OCI-LY7 (cell line): ENCODE results near the gene COMP. TPM values are rescaled to one million over a fixed set of nuclear protein-coding genes. Genes with fewer than 3 reads are reported as not detected.

Experiments
- BruUV-seq: library from RNA; stranded (reverse); fragments of 400-500 nt; replicated peaks from 2 replicates; lab custom pipeline; 2021; lab: Mats Ljungman, UMichigan
- CTCF ChIA-PET: fragments of 300-600 bp; sonication (Branson Sonifier 250); formaldehyde crosslinking; loops from one replicate; lab custom pipeline; 2022; ENCODE audit warnings: antibody characterized with exemption; ENCODE audit not compliant: unreplicated experiment; lab: Charles Lee
- POLR2A ChIA-PET: fragments of 300-600 bp; sonication (Branson Sonifier 250); formaldehyde crosslinking; loops from one replicate; lab custom pipeline; 2022; ENCODE audit warnings: antibody characterized with exemption; lab: Charles Lee
- DNase-seq: peaks from one replicate; pipeline ENCODE4 v3.0.0-alpha.2; 2015; ENCODE audit warnings: low spot score
- H2AFZ ChIP-seq: fragments of 200-600 bp; sonication (generic), shearing (Covaris generic); 2 replicates; pipeline ENCODE4 v1.6.1; 2014; ENCODE audit warnings: mild to moderate bottlenecking, antibody characterized with exemption, low read length, moderate library complexity
- H3K27ac ChIP-seq: fragments of 200-600 bp; sonication (generic); 2 replicates; pipeline ENCODE4 v1.5.1; 2014; ENCODE audit warnings: mixed run types, low read depth, mild to moderate bottlenecking, moderate library complexity, low read length, inconsistent platforms; ENCODE audit not compliant: poor library complexity, severe bottlenecking
- H3K36me3 ChIP-seq: fragments of 200-600 bp; sonication (generic); 2 replicates; pipeline ENCODE4 v1.6.1; 2014; ENCODE audit warnings: mild to moderate bottlenecking, antibody characterized with exemption, low read length, moderate library complexity, mixed read lengths; ENCODE audit not compliant: insufficient read depth
- H3K4me1 ChIP-seq: fragments of 200-600 bp; sonication (generic); 2 replicates; pipeline ENCODE4 v1.5.1; 2014; ENCODE audit warnings: mild to moderate bottlenecking, low read length; ENCODE audit not compliant: insufficient read depth, poor library complexity, severe bottlenecking
- H3K4me2 ChIP-seq: fragments of 200-600 bp; sonication (generic); 2 replicates; pipeline ENCODE4 v1.6.1; 2014; ENCODE audit warnings: mild to moderate bottlenecking, low read length
- H3K4me3 ChIP-seq: fragments of 200-600 bp; sonication (generic); 2 replicates; pipeline ENCODE4 v1.5.1; 2014; ENCODE audit warnings: mild to moderate bottlenecking, low read depth, low read length; ENCODE audit not compliant: poor library complexity, severe bottlenecking
- H3K79me2 ChIP-seq: fragments of 200-600 bp; sonication (generic); 2 replicates; pipeline ENCODE4 v1.6.1; 2016; ENCODE audit warnings: low read depth, mild to moderate bottlenecking, low read length, moderate library complexity, mixed read lengths; ENCODE audit not compliant: insufficient read depth
- H3K9me2 ChIP-seq: fragments of 200-600 bp; sonication (generic); 2 replicates; pipeline ENCODE4 v1.6.1; 2016; ENCODE audit warnings: mild to moderate bottlenecking, low read length, mixed read lengths; ENCODE audit not compliant: insufficient read depth
- H3K9me3 ChIP-seq: fragments of 200-600 bp; sonication (generic); 2 replicates; pipeline ENCODE4 v1.6.1; 2014; ENCODE audit warnings: mild to moderate bottlenecking, mixed run types, low read length, mixed read lengths
- H4K20me1 ChIP-seq: fragments of 200-600 bp; sonication (generic); 2 replicates; pipeline ENCODE4 v1.6.1; 2014; ENCODE audit warnings: mild to moderate bottlenecking, antibody characterized with exemption, low read length, moderate library complexity, mixed read lengths; ENCODE audit not compliant: insufficient read depth
- EZH2phosphoT487 ChIP-seq: fragments of 200-600 bp; sonication (generic); IDR thresholded peaks from 2 replicates; pipeline ENCODE4 v1.6.1; 2018; ENCODE audit warnings: low read depth, borderline replicate concordance, mild to moderate bottlenecking, mixed run types, antibody characterized with exemption, low read length, moderate library complexity, mixed read lengths
- intact Hi-C: fragments of 100-400 bp; cut with micrococcal nuclease; formaldehyde crosslinking; loops from one replicate; pipeline ENCODE4 v1.10.0; 2022; ENCODE audit not compliant: unreplicated experiment
- total RNA-seq, 2 experiments: library from RNA; depleted of rRNA in 1 of 2; stranded (reverse); fragments of >200 nt in 1 of 2; shearing (Covaris generic) in 1 of 2; gene quantifications; 2 replicates each; pipeline ENCODE4 v1.2.3, GENCODE V29; 2014 to 2022
- TF ChIP-seq, protein P1 (sequence below): fragments of 200-600 bp; sonication (generic); conservative IDR thresholded peaks from 2 replicates; pipeline ENCODE4 v1.5.1; 2014; ENCODE audit warnings: mild to moderate bottlenecking, antibody characterized with exemption, low read length, moderate library complexity, mixed read lengths

The COMP gene
- total RNA-seq, 2 experiments from 2014 or later = not detected

DNA sequence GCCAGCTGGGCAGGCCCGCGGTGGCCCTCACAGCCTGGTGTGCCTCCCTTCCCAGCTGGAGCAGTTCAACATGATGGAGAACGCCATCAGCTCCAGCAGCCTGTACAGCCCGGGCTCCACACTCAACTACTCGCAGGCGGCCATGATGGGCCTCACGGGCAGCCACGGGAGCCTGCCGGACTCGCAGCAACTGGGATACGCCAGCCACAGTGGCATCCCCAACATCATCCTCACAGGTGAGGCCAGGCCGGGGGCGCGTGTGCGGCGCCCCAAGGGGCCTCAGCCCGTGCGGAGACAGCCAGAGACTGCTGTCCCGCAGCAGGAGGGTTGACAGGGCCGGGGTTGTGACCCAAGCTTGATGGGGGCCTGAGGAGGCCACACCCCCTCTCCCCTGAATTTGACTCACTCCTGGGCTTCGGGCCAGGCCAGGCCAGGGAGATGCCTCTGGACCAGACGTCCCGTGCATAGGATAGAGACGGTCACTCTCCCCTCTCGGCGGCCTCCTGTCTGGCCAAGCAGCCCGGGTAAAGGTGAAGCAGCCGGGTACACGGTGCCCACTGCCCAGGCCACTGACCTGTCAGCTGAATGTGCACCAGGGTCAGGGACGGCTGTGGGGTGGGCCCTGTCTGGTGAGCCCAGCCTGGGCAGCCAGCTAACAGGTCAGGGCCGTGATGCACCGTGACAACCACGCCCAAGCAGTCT, 15.4 kb downstream of the COMP start:
- Histone ChIP-seq H3K9me3 (no peaks in the 10 kb centered on the region), H4K20me1 (no peaks in the 10 kb centered on the region), H3K36me3 (no peaks in the 10 kb centered on the region), H2AFZ (no peak overlapping the region), H3K4me1 (no peaks in the 10 kb centered on the region), H3K27ac (no peak overlapping the region), H3K79me2 (no peaks in the 10 kb centered on the region), H3K9me2 (no peaks in the 10 kb centered on the region), H3K4me3 (no peak overlapping the region), H3K4me2 (no peak overlapping the region)
- no TSS peak for BruUV-seq
- CTCF ChIA-PET = no interaction called here
- POLR2A ChIA-PET = no interaction called here
- DNase-seq = no peak
- TF ChIP-seq, protein P1, sequence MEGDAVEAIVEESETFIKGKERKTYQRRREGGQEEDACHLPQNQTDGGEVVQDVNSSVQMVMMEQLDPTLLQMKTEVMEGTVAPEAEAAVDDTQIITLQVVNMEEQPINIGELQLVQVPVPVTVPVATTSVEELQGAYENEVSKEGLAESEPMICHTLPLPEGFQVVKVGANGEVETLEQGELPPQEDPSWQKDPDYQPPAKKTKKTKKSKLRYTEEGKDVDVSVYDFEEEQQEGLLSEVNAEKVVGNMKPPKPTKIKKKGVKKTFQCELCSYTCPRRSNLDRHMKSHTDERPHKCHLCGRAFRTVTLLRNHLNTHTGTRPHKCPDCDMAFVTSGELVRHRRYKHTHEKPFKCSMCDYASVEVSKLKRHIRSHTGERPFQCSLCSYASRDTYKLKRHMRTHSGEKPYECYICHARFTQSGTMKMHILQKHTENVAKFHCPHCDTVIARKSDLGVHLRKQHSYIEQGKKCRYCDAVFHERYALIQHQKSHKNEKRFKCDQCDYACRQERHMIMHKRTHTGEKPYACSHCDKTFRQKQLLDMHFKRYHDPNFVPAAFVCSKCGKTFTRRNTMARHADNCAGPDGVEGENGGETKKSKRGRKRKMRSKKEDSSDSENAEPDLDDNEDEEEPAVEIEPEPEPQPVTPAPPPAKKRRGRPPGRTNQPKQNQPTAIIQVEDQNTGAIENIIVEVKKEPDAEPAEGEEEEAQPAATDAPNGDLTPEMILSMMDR = no peak
- no peak for TF ChIP-seq EZH2phosphoT487
- intact Hi-C loops = no loop called here

GRCh38 chr19:18774782-18775444, 16.2 kb downstream of the COMP start:
- Histone ChIP-seq H3K27ac (no peak overlapping the region), H3K36me3 (no peaks in the 10 kb centered on the region), H3K4me3 (no peak overlapping the region), H3K4me1 (no peaks in the 10 kb centered on the region), H3K79me2 (no peaks in the 10 kb centered on the region), H3K4me2 (no peak overlapping the region), H4K20me1 (no peaks in the 10 kb centered on the region), H3K9me3 (no peaks in the 10 kb centered on the region), H3K9me2 (no peaks in the 10 kb centered on the region), H2AFZ (no peak overlapping the region)
- CTCF ChIA-PET = no interaction called here
- intact Hi-C loops = loop anchor here (5.0 kb wide), 1 partner anchor 72 kb away; no protein-coding TSS in a partner anchor
- no TSS peak for BruUV-seq
- no peak for DNase-seq
- POLR2A ChIA-PET = no interaction called here
- no peak for TF ChIP-seq EZH2phosphoT487

GRCh38 chr19:18774107-18774506, 17.0 kb downstream of the COMP start:
- H3K79me2 ChIP-seq = no peaks in the 10 kb centered on the region
- no peak overlapping the region for H3K27ac ChIP-seq
- BruUV-seq = no TSS peak
- no peaks in the 10 kb centered on the region for H3K4me1 ChIP-seq
- intact Hi-C loops = loop anchor here (5.0 kb wide), 1 partner anchor 73 kb away; no protein-coding TSS in a partner anchor
- H3K4me2 ChIP-seq = no peak overlapping the region
- no peak for DNase-seq
- H3K36me3 ChIP-seq = no peaks in the 10 kb centered on the region
- H4K20me1 ChIP-seq = no peaks in the 10 kb centered on the region
- no peaks in the 10 kb centered on the region for H3K9me3 ChIP-seq
- POLR2A ChIA-PET = no interaction called here
- CTCF ChIA-PET = no interaction called here
- no peak overlapping the region for H3K4me3 ChIP-seq
- no peaks in the 10 kb centered on the region for H3K9me2 ChIP-seq
- no peak overlapping the region for H2AFZ ChIP-seq
- TF ChIP-seq, protein P1 = no peak
- no peak for TF ChIP-seq EZH2phosphoT487
